ENCODE data around the gene GXYLT1.

Gene GXYLT1

DNA sequence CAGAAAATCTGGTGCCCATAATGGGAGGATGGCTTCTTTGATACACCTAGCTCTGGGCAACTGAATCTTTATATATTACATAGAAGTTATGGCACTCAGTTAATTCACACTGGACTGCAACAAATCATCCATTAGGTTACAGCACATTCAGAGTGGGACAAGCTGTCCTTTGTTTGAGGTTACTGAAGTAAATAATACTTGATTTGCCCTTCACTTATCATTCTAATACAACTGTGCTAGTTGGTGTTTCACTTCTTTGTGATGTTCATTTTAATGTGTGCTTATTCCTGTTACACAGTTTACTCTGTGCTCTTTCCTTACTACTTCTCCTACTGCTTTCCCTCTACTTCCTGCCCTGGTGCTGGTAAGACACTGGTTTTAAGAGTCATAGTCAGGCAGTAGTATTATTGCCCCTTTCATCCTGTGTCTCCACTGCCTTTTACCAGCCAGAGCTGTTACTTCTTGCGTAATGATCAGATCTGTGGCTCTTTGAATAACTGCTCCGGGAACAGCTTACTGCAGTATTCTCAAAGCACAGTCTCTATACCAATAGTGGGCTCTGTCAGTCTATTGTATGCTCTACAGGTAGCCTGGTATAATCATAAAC lies 36.4 kb upstream of the GXYLT1 start:
- no peak overlapping the region for H3K27ac ChIP-seq
- TF ChIP-seq ZFX (IDR thresholded peaks at IDR 0.05) = no peak
- TF ChIP-seq, protein P1, sequence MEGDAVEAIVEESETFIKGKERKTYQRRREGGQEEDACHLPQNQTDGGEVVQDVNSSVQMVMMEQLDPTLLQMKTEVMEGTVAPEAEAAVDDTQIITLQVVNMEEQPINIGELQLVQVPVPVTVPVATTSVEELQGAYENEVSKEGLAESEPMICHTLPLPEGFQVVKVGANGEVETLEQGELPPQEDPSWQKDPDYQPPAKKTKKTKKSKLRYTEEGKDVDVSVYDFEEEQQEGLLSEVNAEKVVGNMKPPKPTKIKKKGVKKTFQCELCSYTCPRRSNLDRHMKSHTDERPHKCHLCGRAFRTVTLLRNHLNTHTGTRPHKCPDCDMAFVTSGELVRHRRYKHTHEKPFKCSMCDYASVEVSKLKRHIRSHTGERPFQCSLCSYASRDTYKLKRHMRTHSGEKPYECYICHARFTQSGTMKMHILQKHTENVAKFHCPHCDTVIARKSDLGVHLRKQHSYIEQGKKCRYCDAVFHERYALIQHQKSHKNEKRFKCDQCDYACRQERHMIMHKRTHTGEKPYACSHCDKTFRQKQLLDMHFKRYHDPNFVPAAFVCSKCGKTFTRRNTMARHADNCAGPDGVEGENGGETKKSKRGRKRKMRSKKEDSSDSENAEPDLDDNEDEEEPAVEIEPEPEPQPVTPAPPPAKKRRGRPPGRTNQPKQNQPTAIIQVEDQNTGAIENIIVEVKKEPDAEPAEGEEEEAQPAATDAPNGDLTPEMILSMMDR (conservative IDR thresholded peaks at IDR 0.05) = no peak

DNA sequence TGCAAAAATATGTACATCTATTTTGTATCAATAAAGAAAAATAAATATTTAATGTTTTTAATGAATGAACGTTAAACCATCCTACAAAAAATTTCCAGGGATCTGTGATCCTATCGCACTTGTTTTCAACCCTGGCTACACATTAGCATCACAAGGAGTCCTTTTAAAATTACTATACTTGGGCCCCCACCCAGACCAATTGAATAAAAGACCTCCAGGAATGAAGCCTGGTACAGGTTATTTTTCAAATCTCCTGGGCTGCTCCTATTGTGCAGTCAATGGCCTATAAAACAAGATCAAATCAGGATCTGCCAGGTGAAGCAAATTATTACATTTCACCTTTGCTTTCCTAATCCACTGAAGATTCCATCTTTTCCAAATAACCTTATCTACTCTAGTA lies 33.4 kb upstream of the GXYLT1 start:
- no peak overlapping the region for H3K27ac ChIP-seq
- TF ChIP-seq ZFX (IDR thresholded peaks at IDR 0.05) = no peak
- TF ChIP-seq, protein P1 (conservative IDR thresholded peaks at IDR 0.05) = no peak

DNA sequence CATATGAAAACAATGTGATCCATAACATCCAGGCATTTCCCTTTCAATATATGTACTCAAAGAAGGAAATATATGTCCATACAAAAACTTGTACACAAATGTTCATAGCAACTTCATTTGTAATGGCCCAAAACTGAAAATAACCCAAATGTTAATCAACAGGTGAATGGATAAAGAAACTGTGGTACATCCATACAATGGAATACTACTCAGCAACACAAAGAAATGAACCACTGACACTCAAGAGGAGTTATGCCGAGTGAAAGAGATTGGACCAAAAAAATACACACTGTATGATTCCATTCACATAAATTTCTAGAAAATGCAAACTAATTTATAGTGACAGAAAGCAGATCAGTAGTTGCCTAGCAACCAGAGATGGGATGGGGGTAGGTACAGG lies 30.3 kb upstream of the GXYLT1 start:
- no peak overlapping the region for H3K27ac ChIP-seq
- TF ChIP-seq ZFX (IDR thresholded peaks at IDR 0.05) = no peak
- TF ChIP-seq, protein P1 (conservative IDR thresholded peaks at IDR 0.05) = no peak

DNA sequence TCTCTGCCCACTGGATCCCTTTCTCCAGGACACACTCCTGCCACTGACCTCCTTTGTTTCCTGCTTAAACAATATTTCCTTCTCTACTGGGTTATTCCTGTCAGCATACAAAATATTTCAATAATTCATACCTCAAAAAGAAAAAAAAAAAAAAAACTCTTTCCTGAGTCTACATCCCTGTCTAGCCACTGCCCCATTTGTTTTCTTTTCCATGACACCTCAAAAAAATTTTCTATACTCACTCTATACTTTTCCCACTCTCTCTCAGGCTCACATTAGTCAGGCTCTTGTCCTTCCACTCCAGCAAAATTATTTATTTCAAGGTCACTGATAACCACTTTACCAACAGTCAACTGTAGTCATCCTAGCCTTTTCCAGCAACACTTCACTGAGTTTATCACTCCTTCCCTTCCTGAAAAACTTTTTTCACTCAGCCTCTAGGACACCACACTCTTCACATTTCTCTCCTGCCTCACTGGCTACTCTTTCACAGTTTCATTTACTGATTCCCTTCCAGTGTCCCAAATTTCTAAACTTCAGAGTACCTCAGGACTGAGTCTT lies 29.4 kb upstream of the GXYLT1 start:
- no peak for TF ChIP-seq ZFX (IDR thresholded peaks at IDR 0.05)
- TF ChIP-seq, protein P1 (conservative IDR thresholded peaks at IDR 0.05) = no peak

DNA sequence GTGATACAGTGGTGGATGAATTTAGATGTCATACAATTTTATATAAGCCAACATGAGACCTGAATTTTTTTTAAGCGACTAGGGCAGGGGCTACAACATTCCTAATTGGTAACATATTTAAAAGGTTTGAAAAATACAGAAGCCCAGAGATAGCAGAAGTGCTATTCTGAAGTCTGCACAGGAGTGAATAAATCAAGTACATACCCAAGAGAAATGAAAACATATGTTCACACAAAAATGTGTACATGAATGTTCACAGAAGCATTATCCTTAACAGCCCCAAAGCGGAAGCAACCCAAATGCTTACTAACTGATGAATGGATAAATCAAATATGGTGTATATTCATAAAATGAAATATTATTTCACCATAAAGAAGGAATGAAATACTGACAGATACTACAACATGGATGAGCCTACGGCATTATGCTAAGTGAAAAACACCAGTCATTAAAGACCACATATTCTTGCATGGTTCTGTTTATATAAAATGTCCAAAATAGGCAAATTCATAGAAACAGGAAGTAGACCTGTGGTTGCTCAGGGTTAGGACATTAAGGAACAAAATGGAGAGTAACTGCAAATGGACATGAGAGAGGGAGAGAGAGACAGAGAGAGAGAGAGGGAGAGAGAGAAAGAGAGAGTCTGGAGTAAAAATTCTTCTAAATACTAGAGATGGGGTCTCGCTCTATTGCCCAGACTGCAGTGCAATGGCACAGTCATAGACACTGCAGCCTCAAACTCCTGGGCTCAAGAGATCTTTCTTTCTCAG lies 28.0 kb upstream of the GXYLT1 start:
- no peak for TF ChIP-seq ZFX (IDR thresholded peaks at IDR 0.05)
- TF ChIP-seq, protein P1 (conservative IDR thresholded peaks at IDR 0.05) = no peak
- no peak overlapping the region for H3K27ac ChIP-seq

More for the DNA sequence above, 29.4 kb upstream of the GXYLT1 start:
- no peak overlapping the region for H3K27ac ChIP-seq

DNA sequence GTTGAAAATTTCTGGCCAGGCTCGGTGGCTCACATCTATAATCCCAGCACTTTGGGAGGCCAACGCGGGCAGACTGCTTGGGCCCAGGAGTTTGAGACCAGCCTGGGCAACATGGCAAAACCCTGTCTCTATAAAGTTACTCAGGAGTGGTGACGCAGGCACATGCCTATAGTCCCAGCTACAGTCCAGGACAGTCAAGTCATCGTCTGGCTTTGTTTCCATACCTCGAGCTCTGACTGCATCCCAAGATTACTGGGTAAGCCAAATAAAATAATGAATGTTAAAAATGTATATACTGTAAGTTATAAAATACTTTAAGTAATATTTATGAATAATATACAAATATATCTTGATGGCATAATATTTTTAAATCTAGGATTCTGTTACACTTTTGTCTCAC lies 23.0 kb upstream of the GXYLT1 start:
- no peak overlapping the region for H3K27ac ChIP-seq
- TF ChIP-seq, protein P1 (conservative IDR thresholded peaks at IDR 0.05) = no peak
- no peak for TF ChIP-seq ZFX (IDR thresholded peaks at IDR 0.05)

DNA sequence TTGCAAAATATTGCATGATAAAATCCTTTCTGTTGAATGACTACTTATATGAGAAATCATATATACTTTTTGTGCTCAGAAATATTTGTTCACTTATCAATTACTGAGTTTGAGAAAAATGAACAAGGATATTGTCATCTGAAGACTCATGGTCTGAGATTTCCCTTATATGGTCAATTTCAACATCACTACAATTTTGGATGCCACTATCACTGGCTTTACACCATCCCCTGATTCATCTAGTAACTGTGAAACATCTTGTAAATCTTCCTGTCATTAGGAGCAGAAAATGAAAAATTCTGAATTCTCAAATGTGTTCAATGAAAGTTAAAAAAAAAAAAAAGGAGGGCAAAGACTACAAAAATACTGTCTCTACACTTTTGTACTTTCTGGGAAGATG lies 21.8 kb upstream of the GXYLT1 start:
- H3K27ac ChIP-seq = no peak overlapping the region
- TF ChIP-seq, protein P1 (conservative IDR thresholded peaks at IDR 0.05) = no peak
- TF ChIP-seq ZFX (IDR thresholded peaks at IDR 0.05) = no peak

All from C4-2B (cell line).